ENCODE results near the gene MDFI.
"Not testable (repeated sequence)": the region's sequence is repeated elsewhere in the genome, so short reads cannot be mapped to it uniquely, and the experiment has no call there.

Gene MDFI

GRCh38 chr6:41602864-41603608 lies 35.2 kb upstream of the MDFI start:
- DNase-seq: peak; percentile 91

DNA sequence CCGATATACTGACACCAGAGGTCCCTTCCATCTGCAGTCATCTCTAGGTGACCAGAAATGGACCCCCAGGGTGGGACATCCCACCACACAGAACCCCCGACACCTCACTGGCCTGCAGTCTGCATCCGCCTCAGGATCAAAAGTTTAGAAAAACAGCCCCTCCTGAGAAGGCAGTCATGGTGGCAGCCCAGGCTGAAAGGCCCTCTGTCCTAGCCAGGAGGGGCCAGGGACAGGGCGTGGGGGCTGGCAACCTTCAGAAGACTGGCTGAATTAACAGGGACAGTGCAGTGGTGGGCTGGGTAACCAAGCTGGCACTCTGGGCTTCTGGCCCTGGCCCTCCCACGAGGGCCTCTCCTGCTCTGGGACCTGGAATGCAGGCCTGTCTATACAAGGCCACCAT lies 34.3 kb upstream of the MDFI start:
- DNase-seq: peak; percentile 32

DNA sequence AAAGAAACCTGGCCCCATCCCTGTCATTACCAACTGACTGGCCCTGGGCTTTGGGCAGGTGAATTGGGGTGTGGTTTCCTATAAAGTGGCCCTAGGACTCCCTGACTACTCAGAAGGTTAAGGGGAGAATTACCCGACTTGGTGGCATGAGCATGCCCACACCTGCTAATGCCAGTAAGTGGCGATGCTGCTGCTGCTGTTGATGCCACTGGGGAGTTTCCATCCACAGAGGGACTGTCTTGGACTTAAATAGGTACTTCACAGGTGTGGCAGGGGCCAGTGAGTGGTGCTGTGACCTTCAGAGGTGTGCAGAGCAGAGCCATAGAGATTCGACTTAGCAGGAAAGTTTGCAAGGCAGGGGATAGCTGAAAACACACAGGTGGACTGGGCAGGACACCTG lies 32.6 kb upstream of the MDFI start:
- DNase-seq: no peak

DNA sequence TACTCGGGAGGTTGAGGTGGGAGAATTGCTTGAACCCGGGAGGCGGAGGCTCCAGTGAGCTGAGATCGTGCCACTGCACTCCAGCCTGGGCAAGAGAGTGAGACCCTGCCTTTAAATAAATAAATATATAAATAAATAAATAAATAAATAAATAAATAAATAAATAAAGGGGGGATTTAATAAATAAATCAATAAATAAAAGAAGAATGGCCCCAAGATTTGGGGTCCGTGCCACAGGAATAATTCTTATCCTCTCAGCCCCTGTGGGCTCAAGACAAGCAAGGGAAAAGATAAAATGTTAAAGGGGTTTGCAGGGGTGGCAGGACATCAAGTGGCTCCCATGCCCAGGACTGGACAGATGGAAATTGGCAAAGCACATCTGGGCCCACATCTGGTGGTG lies 31.2 kb upstream of the MDFI start:
- no peak for DNase-seq

- no peak for DNase-seq
Measured at GRCh38 chr6:41607736-41608135, 30.5 kb upstream of the MDFI start.

DNA sequence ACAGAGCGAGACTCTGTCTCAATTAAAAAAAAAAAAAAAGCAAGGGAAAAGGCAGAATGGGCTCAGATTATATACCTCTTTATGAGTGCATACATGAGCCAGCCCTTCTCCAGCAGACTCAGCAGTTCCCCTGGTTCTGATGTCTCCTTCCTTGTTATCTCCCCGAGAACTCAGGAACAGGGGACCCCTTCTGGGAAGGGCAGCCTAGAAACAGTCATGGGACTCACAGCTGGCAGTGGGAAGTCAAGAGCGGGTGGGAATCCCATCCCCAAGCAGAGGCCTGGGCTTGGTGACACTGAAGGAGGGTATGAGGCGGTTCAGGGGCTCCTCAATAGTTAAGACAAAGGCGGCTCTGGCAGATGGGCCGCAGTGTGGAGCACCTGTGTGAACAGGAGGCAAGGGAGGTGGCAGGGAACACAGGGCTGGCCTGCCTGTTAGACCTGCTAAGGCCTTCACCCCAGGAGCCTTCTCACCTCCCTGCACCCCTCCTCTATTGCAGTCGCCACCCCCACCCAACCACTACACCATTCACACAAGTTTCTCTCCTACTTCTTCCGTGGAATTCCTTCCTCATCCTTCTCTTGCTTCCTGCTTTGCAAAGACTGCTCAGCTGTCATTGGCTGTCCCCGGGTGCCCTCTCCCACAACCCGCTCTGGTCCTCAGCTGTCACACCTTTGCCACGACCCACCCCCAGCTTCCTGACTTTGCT lies 29.7 kb upstream of the MDFI start:
- no peak for DNase-seq

DNA sequence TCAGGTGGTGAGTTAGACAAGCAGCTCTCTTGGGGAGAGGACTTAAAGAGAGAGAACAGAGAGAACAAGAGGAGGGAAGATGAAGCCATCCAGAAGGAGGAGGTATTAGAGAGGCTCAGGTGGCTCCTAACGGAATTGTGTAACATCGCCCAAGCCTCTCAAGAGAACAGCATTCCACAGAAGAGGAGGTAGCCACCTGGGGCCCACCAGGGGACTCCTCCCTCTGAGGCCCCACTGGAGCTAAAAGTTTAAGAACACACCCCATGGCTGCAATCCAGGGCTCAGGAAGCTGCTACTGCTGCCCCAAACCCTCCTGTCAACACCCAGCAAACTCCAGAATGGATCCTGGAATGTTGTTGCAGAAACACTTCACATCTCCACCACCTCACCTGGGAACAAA lies 23.6 kb upstream of the MDFI start:
- no peak for DNase-seq

DNA sequence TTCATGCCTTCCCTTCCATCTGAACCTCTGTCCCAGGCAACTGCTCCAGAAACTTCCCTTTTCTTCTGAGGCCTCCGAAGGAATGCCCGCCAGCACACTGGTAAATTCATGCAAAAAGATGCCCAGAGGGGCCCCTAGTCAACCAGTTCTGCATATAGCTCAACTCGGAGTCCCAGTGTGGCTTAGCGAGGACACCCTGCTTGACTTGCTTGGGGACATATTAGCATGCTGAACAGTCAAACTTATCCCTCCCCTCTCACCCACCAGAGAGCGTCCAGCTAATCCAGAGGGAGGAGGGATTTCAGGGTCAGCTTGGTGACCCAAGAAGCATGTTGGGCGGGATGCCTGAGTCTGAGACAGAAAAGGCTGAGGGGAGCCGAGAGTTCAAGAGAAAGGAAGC lies 23.0 kb upstream of the MDFI start:
- no peak for DNase-seq

- DNase-seq: no peak
Measured at GRCh38 chr6:41618598-41618997, 19.7 kb upstream of the MDFI start.

GRCh38 chr6:41619193-41619592 lies 19.1 kb upstream of the MDFI start:
- not testable (repeated sequence) for DNase-seq

GRCh38 chr6:41621367-41621766 lies 16.9 kb upstream of the MDFI start:
- no peak for DNase-seq

- DNase-seq: no peak
Measured at GRCh38 chr6:41621802-41622201, 16.5 kb upstream of the MDFI start.

- DNase-seq: no peak
Measured at GRCh38 chr6:41622206-41622988, 15.9 kb upstream of the MDFI start.

DNA sequence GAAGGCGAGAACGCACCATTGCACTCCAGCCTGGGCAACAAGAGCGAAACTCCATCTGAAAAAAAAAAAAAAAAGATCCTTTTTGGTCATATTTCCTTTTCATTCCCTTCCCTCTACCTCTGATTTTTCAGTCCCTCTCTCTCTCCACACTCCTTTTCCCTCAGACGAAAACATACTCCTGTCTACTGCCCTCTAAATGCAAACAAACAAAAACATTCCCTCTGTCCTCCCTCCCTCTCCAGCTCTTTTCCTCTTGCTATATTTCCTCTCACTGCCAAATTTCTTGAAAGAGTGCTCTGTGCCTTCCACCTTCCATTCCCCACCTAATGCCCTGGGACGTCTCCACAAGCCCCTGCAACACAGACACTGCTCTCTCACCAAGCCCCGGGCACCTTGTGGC lies 14.9 kb upstream of the MDFI start:
- DNase-seq: peak; percentile 19

DNA sequence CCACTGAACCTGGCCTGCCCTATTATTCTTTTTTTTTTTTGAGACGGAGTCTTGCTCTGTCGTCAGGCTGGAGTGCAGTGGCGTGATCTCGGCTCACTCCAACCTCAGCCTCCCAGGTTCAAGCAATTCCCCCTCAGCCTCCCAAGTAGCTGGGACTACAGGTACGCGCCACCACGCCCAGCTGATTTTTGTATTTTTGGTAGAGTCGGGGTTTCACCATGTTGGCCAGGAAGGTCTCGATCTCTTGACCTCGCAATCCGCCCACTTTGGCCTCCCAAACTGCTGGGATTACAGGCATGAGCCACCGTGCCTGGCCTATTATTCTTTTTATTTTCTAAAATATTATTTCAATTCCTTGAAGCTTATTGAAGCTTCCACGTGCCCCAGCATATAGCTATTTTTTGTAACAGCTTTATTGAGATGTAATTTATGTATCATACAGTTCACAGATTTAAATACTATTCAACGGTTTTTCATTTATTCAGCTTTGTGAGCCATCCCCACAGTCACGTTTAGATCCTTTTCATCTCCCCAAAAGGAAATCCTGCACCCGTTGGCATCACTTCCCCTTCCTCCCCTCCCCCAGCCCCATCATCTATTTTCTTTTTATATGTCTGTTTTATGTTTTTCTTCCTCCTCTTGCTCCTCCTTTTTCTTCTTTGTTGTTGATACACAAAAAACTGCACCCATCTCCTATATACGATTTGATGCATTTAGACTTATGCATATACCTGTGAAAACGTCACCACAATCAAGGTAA lies 13.5 kb upstream of the MDFI start:
- no peak for DNase-seq

DNA sequence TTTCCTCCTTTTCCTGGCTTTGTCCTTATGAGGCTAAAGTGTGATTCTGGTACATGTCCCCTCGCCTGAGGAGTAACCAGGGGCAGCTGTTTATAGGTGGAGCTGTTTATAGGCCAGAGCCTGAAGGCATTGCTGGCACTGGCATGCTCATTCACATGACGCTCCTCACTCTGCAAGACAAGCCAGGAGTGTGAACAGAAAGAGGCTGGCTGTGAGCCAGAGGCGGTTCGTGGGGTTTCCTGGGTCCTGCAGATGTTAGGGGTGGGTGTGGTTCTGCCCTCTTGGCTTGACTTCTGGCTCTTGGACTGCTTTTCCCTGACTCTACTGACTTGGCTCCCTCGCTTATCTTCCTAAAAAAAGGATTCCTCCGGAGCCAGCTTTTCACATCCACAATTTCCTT lies 12.8 kb upstream of the MDFI start:
- peak; percentile 44 for DNase-seq

GRCh38 chr6:41626022-41626421 lies 12.2 kb upstream of the MDFI start:
- DNase-seq: no peak

- DNase-seq: peak; percentile 28
Measured at GRCh38 chr6:41626917-41627316, 11.4 kb upstream of the MDFI start.

GRCh38 chr6:41629128-41629527 lies 9.1 kb upstream of the MDFI start:
- DNase-seq: no peak

DNA sequence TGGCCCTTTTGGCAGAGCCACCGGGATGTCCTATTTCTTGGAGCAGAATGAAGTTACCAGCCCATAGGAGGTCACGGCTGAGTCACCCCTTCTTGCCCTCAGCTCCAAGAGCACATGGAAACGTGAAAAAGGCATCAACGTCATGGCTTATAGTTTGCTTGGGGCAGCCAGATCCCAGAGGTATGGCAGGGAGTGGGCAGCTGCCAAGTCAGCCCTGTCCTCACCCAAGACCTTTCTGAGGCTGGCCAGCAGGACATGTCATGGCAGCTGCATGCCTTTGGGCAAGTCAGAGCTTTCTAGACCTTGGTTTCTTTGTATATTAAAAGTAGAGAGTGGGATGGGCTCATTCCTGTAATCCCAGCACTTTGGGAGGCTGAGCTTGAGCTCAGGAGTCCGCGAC lies 8.2 kb upstream of the MDFI start:
- DNase-seq: no peak

DNA sequence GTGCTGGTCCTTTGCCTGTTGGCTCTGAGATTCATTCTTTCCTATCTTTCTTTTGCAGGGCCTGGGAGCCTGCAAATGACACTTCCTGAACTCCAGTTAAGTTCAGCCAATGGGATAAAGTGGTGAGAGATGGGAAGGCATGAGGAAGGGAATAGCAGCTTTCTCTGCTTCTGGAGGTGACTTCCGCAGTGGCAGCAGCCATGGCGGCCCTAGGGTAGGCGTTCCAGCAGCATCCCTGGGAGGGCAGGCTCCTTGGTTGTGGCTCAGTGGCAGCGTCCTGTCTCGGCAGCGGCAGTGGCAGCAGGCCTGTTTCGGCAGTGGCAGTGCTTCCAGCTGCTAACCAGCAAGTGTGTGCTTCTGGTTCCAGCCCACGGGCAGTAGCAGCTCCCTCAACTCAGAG lies 7.3 kb upstream of the MDFI start:
- peak; percentile 17 for DNase-seq

DNA sequence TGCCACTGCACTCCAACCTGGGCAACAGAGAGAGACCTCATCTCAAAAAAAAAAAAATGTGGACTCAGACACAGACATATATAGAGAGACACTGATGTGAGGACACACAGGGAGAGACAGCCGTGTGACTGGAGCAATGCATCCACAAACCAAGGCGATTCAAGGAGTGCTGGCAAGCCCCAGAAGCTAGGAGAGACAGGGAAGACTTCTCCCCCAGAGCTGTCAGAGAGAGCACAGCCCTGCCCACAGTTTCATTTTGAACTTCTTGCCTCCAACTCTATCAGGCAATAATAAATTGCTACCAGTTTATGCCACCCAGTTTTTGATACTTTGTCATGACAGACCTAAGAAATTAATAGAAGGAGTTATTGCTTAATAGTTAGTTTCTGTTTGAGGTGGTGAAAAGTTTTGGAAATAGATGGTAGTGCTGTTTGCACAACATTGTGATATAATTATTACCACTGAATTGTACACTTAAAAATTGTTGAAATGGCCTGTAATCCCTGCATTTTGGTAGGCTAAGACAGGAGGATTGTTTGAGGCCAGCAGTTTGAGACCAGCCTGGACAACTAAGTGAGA lies 5.1 kb upstream of the MDFI start:
- DNase-seq: no peak

DNA sequence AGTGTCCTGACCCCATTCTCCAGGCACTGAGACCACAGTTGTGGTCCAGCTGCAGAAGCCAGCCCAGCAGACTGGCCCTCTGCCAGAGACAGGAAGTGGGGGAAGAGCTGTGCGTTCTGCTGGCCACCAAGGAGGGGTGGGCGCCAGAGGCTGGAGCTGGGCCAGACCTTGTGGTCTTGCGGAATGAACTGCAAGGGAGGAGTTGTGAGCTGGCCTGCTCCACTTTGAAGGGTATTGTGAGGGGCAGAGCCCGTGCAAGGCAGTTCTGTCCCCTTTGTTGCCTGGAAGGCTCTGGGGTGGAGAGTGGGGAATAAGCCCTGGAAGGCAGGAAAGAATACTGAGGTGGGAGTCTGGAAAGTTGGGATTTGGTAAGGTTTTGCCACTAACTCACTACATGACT lies 3.6 kb upstream of the MDFI start:
- DNase-seq: peak; percentile 88
